CD4-positive, alpha-beta T cell treated with Interleukin-15 for 4 hours (primary cell): ENCODE measurements around the gene SMAD4.
A peak's percentile ranks its signal among the peaks of the same experiment; 100 is the strongest.
"Not testable (repeated sequence)": the region's sequence is repeated elsewhere in the genome, so short reads cannot be mapped to it uniquely, and the experiment has no call there.

ENCODE experiments used
- DNase-seq: peaks from one replicate; pipeline ENCODE4 v3.0.0-alpha.2; 2020; ENCODE audit warnings: low spot score

The SMAD4 gene

DNA sequence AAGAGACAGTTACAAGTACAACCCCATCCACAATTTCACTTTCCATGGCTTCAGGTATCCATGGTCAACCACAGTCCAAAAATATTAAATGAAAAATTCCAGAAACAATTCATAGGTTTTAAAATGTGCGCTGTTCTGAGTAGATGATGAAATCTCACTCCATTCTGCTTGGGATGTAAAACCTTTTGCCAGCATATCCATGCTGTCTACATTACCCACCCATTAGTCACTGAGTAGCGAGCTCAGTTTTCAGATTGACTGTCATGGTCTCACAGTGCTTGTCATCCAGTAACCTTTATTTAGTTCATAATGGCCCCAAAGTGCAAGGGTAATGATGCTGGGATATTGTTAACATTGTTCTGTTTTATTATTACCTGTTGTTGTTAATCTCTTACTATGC lies 40.5 kb downstream of the SMAD4 start:
- DNase-seq = no peak

DNA sequence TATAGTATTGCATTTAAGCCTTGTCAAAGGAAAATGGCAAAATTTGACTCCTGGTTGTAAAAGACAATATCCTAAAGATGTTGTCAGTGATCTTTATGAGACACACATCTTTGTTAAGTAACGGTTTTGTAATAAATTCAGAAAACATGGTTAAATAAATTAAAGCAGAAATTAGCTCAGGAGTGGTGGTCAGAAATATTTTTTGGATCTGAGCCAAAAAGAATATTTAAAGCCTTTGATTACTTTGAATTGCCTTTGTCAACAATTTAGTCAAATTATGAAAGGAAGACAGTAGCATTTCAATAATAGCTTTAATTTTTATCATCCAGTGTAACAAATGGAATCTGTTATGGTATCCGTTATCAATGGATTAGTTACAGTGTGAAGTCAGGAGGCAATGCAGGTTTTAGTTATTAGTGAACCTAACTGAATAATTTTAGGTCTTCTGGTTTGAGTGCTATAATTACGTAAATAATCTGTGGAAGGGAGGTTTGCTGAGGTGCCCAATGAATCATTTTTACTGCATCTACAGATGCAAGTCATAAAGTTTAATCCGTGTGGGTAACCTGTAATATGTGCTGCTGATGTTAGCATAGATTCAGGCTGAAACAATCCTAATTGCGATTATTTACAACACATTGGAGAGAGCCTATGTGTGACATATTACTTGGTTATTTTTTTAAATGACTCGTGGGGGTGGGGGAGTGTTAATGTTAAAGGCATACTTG lies 42.7 kb downstream of the SMAD4 start:
- no peak for DNase-seq

- DNase-seq = no peak
Measured at GRCh38 chr18:51074605-51075004, 44.6 kb downstream of the SMAD4 start.

GRCh38 chr18:51076503-51076902 lies 46.5 kb downstream of the SMAD4 start:
- DNase-seq = no peak

- DNase-seq = no peak
Measured at GRCh38 chr18:51077217-51077616, 47.2 kb downstream of the SMAD4 start.

DNA sequence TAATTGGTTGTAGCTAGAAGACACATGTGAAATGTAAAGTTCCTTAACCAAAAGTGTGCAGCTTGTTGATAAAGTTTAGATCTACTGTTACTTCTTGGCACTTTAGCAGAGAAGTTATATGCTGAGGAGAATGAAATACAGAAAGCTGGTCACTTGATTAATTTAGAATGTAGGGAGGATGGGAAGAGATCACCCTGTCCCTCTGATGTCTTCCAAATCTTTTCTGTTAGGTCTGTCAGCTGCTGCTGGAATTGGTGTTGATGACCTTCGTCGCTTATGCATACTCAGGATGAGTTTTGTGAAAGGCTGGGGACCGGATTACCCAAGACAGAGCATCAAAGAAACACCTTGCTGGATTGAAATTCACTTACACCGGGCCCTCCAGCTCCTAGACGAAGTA lies 48.0 kb downstream of the SMAD4 start:
- no peak for DNase-seq

GRCh38 chr18:51082571-51083267 lies 52.7 kb downstream of the SMAD4 start:
- no peak for DNase-seq

DNA sequence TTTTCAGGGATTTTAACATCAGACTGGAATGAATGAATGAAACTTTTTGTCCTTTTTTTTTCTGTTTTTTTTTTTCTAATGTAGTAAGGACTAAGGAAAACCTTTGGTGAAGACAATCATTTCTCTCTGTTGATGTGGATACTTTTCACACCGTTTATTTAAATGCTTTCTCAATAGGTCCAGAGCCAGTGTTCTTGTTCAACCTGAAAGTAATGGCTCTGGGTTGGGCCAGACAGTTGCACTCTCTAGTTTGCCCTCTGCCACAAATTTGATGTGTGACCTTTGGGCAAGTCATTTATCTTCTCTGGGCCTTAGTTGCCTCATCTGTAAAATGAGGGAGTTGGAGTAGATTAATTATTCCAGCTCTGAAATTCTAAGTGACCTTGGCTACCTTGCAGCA lies 53.4 kb downstream of the SMAD4 start:
- DNase-seq = no peak

- no peak for DNase-seq
Measured at GRCh38 chr18:51088410-51088809, 58.4 kb downstream of the SMAD4 start.

DNA sequence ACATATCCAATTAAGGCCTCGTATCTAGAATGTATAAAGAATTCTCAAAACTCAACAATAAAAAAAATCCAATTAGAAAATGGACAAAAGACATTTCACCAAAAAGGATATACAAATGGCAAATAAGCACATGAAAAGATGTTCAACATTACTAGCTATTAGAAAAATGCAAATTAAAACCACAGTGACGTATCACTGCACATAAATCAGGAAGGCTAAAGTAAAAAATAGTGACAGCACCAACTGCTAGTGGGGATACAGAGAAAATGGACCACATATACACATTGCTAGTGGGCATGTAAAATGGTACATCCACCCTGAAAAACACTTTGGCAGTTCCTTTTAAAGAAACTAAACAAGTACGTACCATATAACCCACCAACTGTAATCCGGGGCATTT lies 59.7 kb downstream of the SMAD4 start:
- DNase-seq = no peak

GRCh38 chr18:51091270-51091669 lies 61.3 kb downstream of the SMAD4 start:
- DNase-seq = no peak

GRCh38 chr18:51092117-51092516 lies 62.1 kb downstream of the SMAD4 start:
- no peak for DNase-seq

DNA sequence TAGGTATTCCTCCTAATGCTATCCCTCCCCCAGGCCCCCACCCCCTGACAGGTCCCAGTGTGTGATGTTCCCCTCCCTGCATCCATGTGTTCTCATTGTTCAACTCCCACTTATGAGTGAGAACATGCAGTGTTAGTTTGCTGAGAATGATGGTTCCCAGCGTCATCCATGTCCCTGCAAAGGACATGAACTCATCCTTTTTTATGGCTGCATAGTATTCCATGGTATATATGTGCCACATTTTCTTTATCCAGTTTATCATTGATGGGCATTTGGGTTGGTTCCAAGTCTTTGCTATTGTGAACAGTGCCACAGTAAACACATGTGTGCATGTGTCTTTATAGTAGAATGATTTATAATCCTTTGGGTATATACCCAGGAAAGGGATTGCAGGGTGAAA lies 63.0 kb downstream of the SMAD4 start:
- not testable (repeated sequence) for DNase-seq

GRCh38 chr18:51097021-51097822 lies 67.2 kb downstream of the SMAD4 start:
- DNase-seq = no peak

GRCh38 chr18:51098082-51098481 lies 68.1 kb downstream of the SMAD4 start:
- DNase-seq = no peak

DNA sequence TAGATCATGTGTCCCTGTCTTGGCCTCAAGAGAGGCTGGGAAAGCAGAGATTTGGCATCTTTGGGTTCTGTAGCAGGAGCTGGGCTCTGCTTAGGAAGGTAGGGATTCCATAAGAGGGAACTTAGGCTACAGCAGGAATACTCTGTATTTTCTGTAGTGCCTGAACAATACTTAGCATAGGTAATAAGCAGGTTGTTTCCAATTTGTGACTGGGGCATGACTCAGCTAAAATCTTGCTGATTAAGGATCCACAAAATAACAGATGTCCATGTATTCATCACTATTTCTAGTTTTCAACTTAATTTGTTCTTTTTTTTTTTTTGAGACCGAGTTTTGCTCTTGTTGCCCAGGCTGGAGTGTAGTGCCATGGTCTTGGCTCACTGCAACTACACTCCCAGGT lies 68.5 kb downstream of the SMAD4 start:
- DNase-seq = no peak

DNA sequence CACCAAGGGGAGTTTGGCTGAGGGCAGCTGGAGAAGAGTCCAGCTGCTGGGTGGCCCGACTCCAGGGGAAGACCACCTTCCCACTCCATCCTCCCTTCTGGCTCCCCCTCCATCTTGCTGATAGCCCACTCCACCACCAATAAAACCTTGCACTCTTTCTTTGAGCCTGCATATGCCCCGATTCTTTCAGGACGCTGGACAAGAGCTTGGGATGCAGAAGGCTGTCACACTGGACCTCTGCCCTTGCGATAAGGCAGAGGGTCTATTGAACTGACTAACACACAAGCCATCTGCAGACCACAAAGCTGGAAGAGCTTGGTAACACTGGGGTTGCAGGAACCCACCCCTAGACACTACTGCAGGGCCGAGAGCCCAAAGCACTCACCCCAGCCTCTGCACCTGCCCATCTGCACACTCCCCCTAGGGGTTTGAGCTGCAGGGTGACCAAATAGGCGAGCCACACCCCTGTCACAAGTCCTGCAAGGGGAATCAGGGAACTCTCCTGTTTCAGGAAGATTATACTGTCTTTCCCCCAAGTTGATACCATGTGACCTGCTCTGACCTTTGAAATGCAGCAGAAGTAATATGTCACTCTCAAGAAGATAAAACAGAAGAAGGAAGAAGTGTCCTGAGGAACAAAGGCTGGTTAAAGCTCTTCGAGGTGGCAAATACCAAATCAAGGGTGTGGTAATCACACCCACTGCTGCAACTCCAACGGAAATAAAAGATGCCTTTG lies 70.5 kb downstream of the SMAD4 start:
- DNase-seq = no peak

GRCh38 chr18:51107082-51107481 lies 77.1 kb downstream of the SMAD4 start:
- no peak for DNase-seq

DNA sequence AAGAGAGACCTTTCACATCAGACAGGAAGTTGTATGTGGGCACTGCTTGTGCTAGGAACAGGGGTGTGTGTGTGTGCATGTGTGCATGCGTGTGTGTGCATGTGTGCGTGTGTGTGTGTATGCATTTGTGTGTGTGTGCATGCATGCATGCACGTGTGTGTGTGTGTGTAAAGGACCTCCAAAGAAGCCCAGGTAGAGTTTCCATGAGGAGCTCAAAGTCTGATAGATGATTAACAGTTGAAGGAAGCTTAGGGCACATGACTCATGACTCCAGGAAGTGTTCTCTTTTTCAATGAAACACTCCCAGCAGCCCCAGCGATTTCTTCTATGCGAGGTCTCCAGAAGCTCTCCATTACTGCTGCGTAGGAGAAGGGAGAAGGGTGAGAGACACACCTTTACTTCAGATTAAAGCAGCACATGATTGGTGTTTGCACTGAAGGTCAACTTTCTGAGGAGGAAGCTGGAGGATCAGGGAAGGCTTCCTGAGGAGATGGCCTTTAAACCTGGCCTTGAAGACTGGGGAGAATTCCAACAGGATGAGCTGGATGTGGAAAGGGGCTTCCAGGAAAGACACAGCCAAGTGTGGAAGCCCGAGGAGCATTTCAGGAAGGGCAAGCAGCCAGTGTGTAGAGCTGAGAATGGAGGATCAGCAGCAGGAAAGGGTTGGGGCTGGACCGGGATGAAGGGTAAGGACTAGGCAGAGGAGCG lies 77.7 kb downstream of the SMAD4 start:
- peak; percentile 6 for DNase-seq

DNA sequence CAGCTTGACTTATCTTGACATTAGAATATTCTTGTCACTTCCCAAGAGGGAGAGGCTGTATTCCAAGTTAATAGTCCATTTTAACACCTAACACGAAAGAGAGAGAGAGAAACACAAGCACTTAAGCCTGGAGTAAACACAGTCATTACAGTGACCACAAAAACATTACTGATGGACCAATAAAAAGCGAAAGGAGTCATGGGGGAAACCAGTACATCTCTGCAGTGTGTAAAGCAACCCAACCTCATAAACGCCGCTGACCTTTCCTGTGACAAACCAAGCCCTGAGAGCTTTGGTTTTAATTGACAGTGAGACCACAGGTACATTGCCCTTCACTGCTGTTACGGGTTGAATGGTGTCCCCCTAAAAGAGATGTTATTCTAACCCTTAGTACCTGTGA lies 78.3 kb downstream of the SMAD4 start:
- DNase-seq = no peak

GRCh38 chr18:51110073-51110797 lies 80.2 kb downstream of the SMAD4 start:
- peak; percentile 65 for DNase-seq
